Naive B cell (primary cell): ENCODE data around the gene SEC61G. TPM values are rescaled to one million over a fixed set of nuclear protein-coding genes. Genes with fewer than 3 reads are reported as not detected.

Experiments
- polyA plus RNA-seq, 6 donors: library from polyadenylated mRNA; unstranded; fragments of 300-500 nt; fragmentation: Illumina TruSeq; gene quantifications; one replicate each; pipeline ENCODE4 v1.2.3, GENCODE V29; 2021; ENCODE audit warnings: low read depth in 6 of 6

The SEC61G gene
- polyA plus RNA-seq, 6 donors from 2014 or later = 120 to 189 (median 179) TPM

Other genes starting within 250 kb of the SEC61G start
- gene VSTM2A, start 216.8 kb downstream of the SEC61G start, polyA plus RNA-seq = not detected